Pancreas (tissue), 10 donors: Measurements from ENCODE around the gene RBM44. TPM values are rescaled to one million over a fixed set of nuclear protein-coding genes. Genes with fewer than 3 reads are reported as not detected.

Experiments used
- ATAC-seq, 4 donors: fragments of 200-7000 bp; cut with Tn5 transposase; one replicate each; pipeline versions ENCODE4 v1.8.0 to v1.9.1; 2020; ENCODE audit warnings: mild to moderate bottlenecking in 4 of 4, moderate library complexity in 4 of 4
- DNase-seq, 6 donors: peaks; one replicate each; pipeline ENCODE4 v3.0.0-alpha.2; 2020
- FAIRE-seq: peaks from 2 replicates; lab custom pipeline; 2012; peaks lifted over from hg19 to GRCh38; lab: Jason Lieb, UNC
- H3K27ac ChIP-seq, 4 donors: fragments of 200-600 bp; sonication (generic); 1 replicate in 3 of 4; 2 replicates in 1 of 4; pipeline versions ENCODE4 v1.5.0 to v1.8.0; 2020
- H3K27me3 ChIP-seq, 4 donors: fragments of 200-600 bp; one replicate each; pipeline ENCODE4 v1.8.0; 2021
- H3K36me3 ChIP-seq, 3 donors: fragments of 200-600 bp; sonication (generic) in 1 of 3; one replicate each; pipeline versions ENCODE4 v1.5.0 to v1.8.0; 2020 to 2021
- H3K4me1 ChIP-seq, 3 donors: fragments of 200-600 bp; one replicate each; pipeline ENCODE4 v1.8.0; 2021
- H3K4me3 ChIP-seq, 4 donors: fragments of 200-600 bp; sonication (generic) in 2 of 4; one replicate each; pipeline versions ENCODE4 v1.5.0 to v1.8.0; 2020 to 2021
- H3K9me3 ChIP-seq, 4 donors: fragments of 200-600 bp; one replicate each; pipeline ENCODE4 v1.8.0; 2021
- CTCF ChIP-seq, 4 donors: fragments of 200-600 bp; sonication (generic) in 3 of 4; IDR thresholded peaks; one replicate each; pipeline versions ENCODE4 v1.5.0 to v1.8.0; 2021; ENCODE audit warnings: antibody characterized with exemption in 4 of 4
- WGBS, 2 donors: extraction: QIAGEN DNeasy Blood & Tissue Kit; methylation state at CpG; one replicate each; pipeline ENCODE4 v1.1.7; 2013; 5-methylcytosine and 5-hydroxymethylcytosine counted together
- intact Hi-C, 3 donors: fragments of 100-400 bp; cut with DNase I; formaldehyde crosslinking; loops; one replicate each; pipeline versions ENCODE4 v1.11.1 to v1.14.2; 2022
- polyA plus RNA-seq, 2 donors: library from polyadenylated mRNA; stranded (reverse); fragments of 200-250 nt; gene quantifications; one replicate each; pipeline ENCODE4 v1.2.3, GENCODE V29; 2013
- total RNA-seq, 6 donors: library from RNA; stranded (reverse); fragmentation: NEBNext Ultra II Directional in 4 of 6; extraction: Animal tissue kit (Norgen Biotek cat#: 25700) in 4 of 6; gene quantifications; one replicate each; pipeline versions ENCODE4 v1.2.1 to v1.2.4, GENCODE V29; 2021 to 2023
- donor health status: healthy with polysubstance abuse.
- donor health status: DM: no; HTN: no; CAD: no; lungs with moderate emphysema.
- donor health status: DM: no; HTN: no; CAD: no.
- donor health status: control.
- donor health status: control.
- donor health status: Bipolar disorder and iron deficiency.
- donor health status: DM: yes; HTN: yes; CAD: no.
- donor health status: DM: no; HTN: no; CAD: no.
- donor health status: DM: no; HTN: no; CAD: no.
- donor health status: DM: yes; HTN: yes; CAD: no.

Gene RBM44
- total and polyA plus RNA-seq, 8 donors: 0.09 to 0.47 (median 0.32) TPM

GRCh38 chr2:237860273-237860935, 61.8 kb downstream of the RBM44 start:
- 9 to 14% methylated on average over 22 of the region's 22 CpGs for WGBS, 2 donors
- no peak for FAIRE-seq
- TF ChIP-seq CTCF (IDR thresholded peaks at IDR 0.05): no peak
- H3K27me3 ChIP-seq: no peaks in the 10 kb centered on the region
- peak overlapping the region; percentile 89 to 94 (median 92) for H3K27ac ChIP-seq
- no peaks in the 10 kb centered on the region for H3K36me3 ChIP-seq
- intact Hi-C loops: no loop called here
- H3K9me3 ChIP-seq: no peaks in the 10 kb centered on the region
- DNase-seq: peak in 3 of 6 donors; percentile 35 to 69 (median 51)
- peaks cover 30 to 41% (median 36%) of the 10 kb centered on the region in 3 donors for H3K4me1 ChIP-seq
- ATAC-seq: peak; percentile 17 to 30 (median 26)
- peak overlapping the region; percentile 58 to 73 (median 64) for H3K4me3 ChIP-seq

- Histone ChIP-seq H3K36me3 (no peaks in the 10 kb centered on the region), H3K4me3 (peak overlapping the region in 2 of 4 donors; percentile 69 to 73), H3K27ac (peak overlapping the region; percentile 89 to 94 (median 92)), H3K4me1 (peaks cover 33 to 51% (median 42%) of the 10 kb centered on the region in 3 donors), H3K9me3 (no peaks in the 10 kb centered on the region), H3K27me3 (no peaks in the 10 kb centered on the region)
- whole genome bisulfite sequencing, 2 donors: 31 to 36% methylated on average over 11 of the region's 11 CpGs
- ATAC-seq (peak in 2 of 4 donors; percentile 2 to 5), DNase-seq (peak in 1 of 6 donors; percentile 22), FAIRE-seq (no peak)
- no peak for TF ChIP-seq CTCF (IDR thresholded peaks at IDR 0.05)
- intact Hi-C loops: no loop called here
These were observed 63.4 kb downstream of the RBM44 start for GRCh38 chr2:237861875-237862527.

- Histone ChIP-seq H3K27me3 (no peaks in the 10 kb centered on the region), H3K36me3 (no peaks in the 10 kb centered on the region), H3K9me3 (no peaks in the 10 kb centered on the region), H3K4me1 (peaks cover 33 to 51% (median 42%) of the 10 kb centered on the region in 3 donors), H3K4me3 (no peak overlapping the region), H3K27ac (peak overlapping the region; percentile 34 to 94 (median 92))
- no peak for TF ChIP-seq CTCF (IDR thresholded peaks at IDR 0.05)
- FAIRE-seq (no peak), DNase-seq (peak in 1 of 6 donors; percentile 16), ATAC-seq (no peak)
- intact Hi-C loops: no loop called here
- 77 to 85% methylated on average over 8 of the region's 8 CpGs for WGBS, 2 donors
These were observed 63.9 kb downstream of the RBM44 start for GRCh38 chr2:237862528-237862895.

DNA sequence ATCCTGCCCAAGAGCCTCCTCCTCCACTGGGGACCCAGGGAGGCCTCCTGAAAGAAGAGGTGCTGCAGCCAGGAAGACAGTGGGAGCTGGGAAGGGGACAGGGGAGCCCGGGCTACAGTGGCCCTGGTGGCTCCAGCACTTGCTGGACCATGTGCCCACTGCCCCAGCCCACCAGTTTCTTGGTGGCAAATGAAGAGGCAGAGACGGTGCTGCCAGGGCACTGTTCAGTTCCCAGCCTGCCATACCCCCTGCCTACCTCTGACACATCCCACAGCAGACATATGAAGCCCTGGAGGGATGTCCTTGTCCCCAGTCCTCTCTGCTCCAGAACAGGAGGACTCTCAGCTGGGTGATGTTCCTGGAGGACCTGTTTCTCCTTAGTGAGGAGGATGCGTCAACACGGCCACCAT, 64.5 kb downstream of the RBM44 start:
- DNase-seq (peak in 1 of 6 donors; percentile 14), ATAC-seq (no peak), FAIRE-seq (no peak)
- no peak for TF ChIP-seq CTCF (IDR thresholded peaks at IDR 0.05)
- intact Hi-C loops: no loop called here
- Histone ChIP-seq H3K9me3 (no peaks in the 10 kb centered on the region), H3K27ac (peak overlapping the region in 3 of 4 donors; percentile 34 to 94 (median 93)), H3K4me3 (no peak overlapping the region), H3K36me3 (no peaks in the 10 kb centered on the region), H3K27me3 (no peaks in the 10 kb centered on the region), H3K4me1 (peaks cover 33 to 54% (median 42%) of the 10 kb centered on the region in 3 donors)
- WGBS, 2 donors: 72 to 83% methylated on average over 4 of the region's 4 CpGs
